DND-41 (cell line): ENCODE data around the gene PRSS12.
A peak's percentile ranks its signal among the peaks of the same experiment; 100 is the strongest.

Experiments
- ATAC-seq: fragments of 200-7000 bp; cut with Tn5 transposase; 3 replicates; pipeline ENCODE4 v1.9.1; 2021; ENCODE audit warnings: low read depth; ENCODE audit not compliant: insufficient read depth
- DNase-seq: peaks from one replicate; pipeline ENCODE4 v3.0.0-alpha.2; 2020
- H2AFZ ChIP-seq: 2 replicates; pipeline ENCODE4 v1.6.0; 2012; ENCODE audit warnings: low read depth, low read length
- H3K27ac ChIP-seq: 2 replicates; pipeline ENCODE4 v1.5.1; 2012; ENCODE audit warnings: low read length, inconsistent platforms
- H3K27me3 ChIP-seq: fragments of 200-600 bp; sonication (generic); 2 replicates; pipeline ENCODE4 v1.6.0; 2012; ENCODE audit warnings: low read length, mild to moderate bottlenecking, inconsistent platforms; ENCODE audit not compliant: insufficient read depth, poor library complexity
- H3K36me3 ChIP-seq: 2 replicates; pipeline ENCODE4 v1.5.1; 2012; ENCODE audit warnings: low read length, inconsistent platforms; ENCODE audit not compliant: insufficient read depth
- H3K4me1 ChIP-seq: 2 replicates; pipeline ENCODE4 v1.5.1; 2012; ENCODE audit warnings: mild to moderate bottlenecking, low read length; ENCODE audit not compliant: insufficient read depth
- H3K4me2 ChIP-seq: 2 replicates; pipeline ENCODE4 v1.6.0; 2012; ENCODE audit warnings: mild to moderate bottlenecking, moderate library complexity, low read length, inconsistent platforms; ENCODE audit not compliant: insufficient read depth
- H3K4me3 ChIP-seq, 2 experiments: fragments of 200-600 bp in 1 of 2; shearing (Covaris generic) in 1 of 2; 2 replicates each; pipeline ENCODE4 v1.5.1; 2012 to 2016; ENCODE audit warnings: inconsistent platforms in 2 of 2, low read length in 2 of 2, mild to moderate bottlenecking in 2 of 2, low read depth in 1 of 2, moderate library complexity in 1 of 2
- H3K79me2 ChIP-seq: 2 replicates; pipeline ENCODE4 v1.6.0; 2012; ENCODE audit warnings: low read length, inconsistent platforms; ENCODE audit not compliant: insufficient read depth
- H3K9ac ChIP-seq: 2 replicates; pipeline ENCODE4 v1.6.0; 2012; ENCODE audit warnings: low read depth, mild to moderate bottlenecking, inconsistent platforms, low read length, moderate library complexity
- H3K9me3 ChIP-seq: 2 replicates; pipeline ENCODE4 v1.5.1; 2012; ENCODE audit warnings: low read length, moderate library complexity, mild to moderate bottlenecking, inconsistent platforms; ENCODE audit not compliant: insufficient read depth, severe bottlenecking
- H4K20me1 ChIP-seq: 2 replicates; pipeline ENCODE4 v1.6.0; 2012; ENCODE audit warnings: low read length; ENCODE audit not compliant: insufficient read depth
- CTCF ChIP-seq: IDR thresholded peaks from 2 replicates; pipeline ENCODE4 v1.5.1; 2012; ENCODE audit warnings: borderline replicate concordance, low read length, moderate library complexity, mild to moderate bottlenecking; ENCODE audit not compliant: poor library complexity, severe bottlenecking; ENCODE audit errors: extremely low read depth
- EZH2 ChIP-seq: IDR thresholded peaks from 3 replicates; pipeline ENCODE4 v1.6.1; 2012; ENCODE audit warnings: borderline replicate concordance, low read depth, mild to moderate bottlenecking, moderate library complexity, low read length, inconsistent platforms; ENCODE audit not compliant: severe bottlenecking

Gene PRSS12

GRCh38 chr4:118276580-118276979 is 76.2 kb downstream of the PRSS12 start:
- ATAC-seq (no peak), DNase-seq (no peak)
- peaks cover 28% of the 10 kb centered on the region for H3K36me3 ChIP-seq
- peaks cover 24% of the 10 kb centered on the region for H3K79me2 ChIP-seq
- no peak overlapping the region for H3K4me2 ChIP-seq
- H3K27me3 ChIP-seq, result no peaks in the 10 kb centered on the region
- peaks cover 32% of the 10 kb centered on the region for H3K4me1 ChIP-seq
- TF ChIP-seq CTCF (no peak), EZH2 (no peak)
- no peaks in the 10 kb centered on the region for H3K9me3 ChIP-seq
- no peak overlapping the region for H3K27ac ChIP-seq
- H2AFZ ChIP-seq, result no peak overlapping the region
- H3K4me3 ChIP-seq, result no peak overlapping the region
- H4K20me1 ChIP-seq, result peaks cover 7% of the 10 kb centered on the region; the same call in 1 of the 2 replicates
- no peak overlapping the region for H3K9ac ChIP-seq

GRCh38 chr4:118273642-118274041 is 79.2 kb downstream of the PRSS12 start:
- Histone ChIP-seq H3K9ac (no peak overlapping the region), H3K4me1 (peaks cover 11% of the 10 kb centered on the region), H3K4me2 (no peak overlapping the region), H3K79me2 (peaks cover 4% of the 10 kb centered on the region), H3K27ac (no peak overlapping the region), H2AFZ (no peak overlapping the region), H3K36me3 (no peaks in the 10 kb centered on the region), H3K27me3 (no peaks in the 10 kb centered on the region), H4K20me1 (no peaks in the 10 kb centered on the region), H3K4me3 (no peak overlapping the region), H3K9me3 (no peaks in the 10 kb centered on the region)
- DNase-seq (no peak), ATAC-seq (no peak)
- TF ChIP-seq EZH2, result no peak
- TF ChIP-seq CTCF, result no peak

GRCh38 chr4:118271788-118272187 is 81.0 kb downstream of the PRSS12 start:
- Histone ChIP-seq H3K9me3 (no peaks in the 10 kb centered on the region), H3K4me1 (no peaks in the 10 kb centered on the region), H3K9ac (no peak overlapping the region), H4K20me1 (no peaks in the 10 kb centered on the region), H3K27ac (no peak overlapping the region), H3K27me3 (no peaks in the 10 kb centered on the region), H3K36me3 (no peaks in the 10 kb centered on the region), H3K4me2 (no peak overlapping the region), H2AFZ (no peak overlapping the region), H3K4me3 (no peak overlapping the region), H3K79me2 (no peaks in the 10 kb centered on the region)
- TF ChIP-seq CTCF, result no peak
- no peak for TF ChIP-seq EZH2
- no peak for ATAC-seq
- no peak for DNase-seq

- peak; percentile 76 for TF ChIP-seq CTCF
- no peak for TF ChIP-seq EZH2
- DNase-seq (no peak), ATAC-seq (peak; percentile 73)
- Histone ChIP-seq H3K4me1 (no peaks in the 10 kb centered on the region), H2AFZ (no peak overlapping the region), H3K4me3 (no peak overlapping the region), H3K79me2 (no peaks in the 10 kb centered on the region), H3K36me3 (no peaks in the 10 kb centered on the region), H3K9ac (no peak overlapping the region), H4K20me1 (no peaks in the 10 kb centered on the region), H3K9me3 (no peaks in the 10 kb centered on the region), H3K27ac (no peak overlapping the region), H3K27me3 (no peaks in the 10 kb centered on the region), H3K4me2 (no peak overlapping the region)
Measured at GRCh38 chr4:118270492-118270891, 82.3 kb downstream of the PRSS12 start.
